GM18861 (cell line): ENCODE measurements around the gene RRP9.
"Not testable (repeated sequence)": the region's sequence is repeated elsewhere in the genome, so short reads cannot be mapped to it uniquely, and the experiment has no call there.

Experiments used
- ATAC-seq: cut with Tn5 transposase; IDR thresholded peaks from one replicate; pipeline ENCODE4 v1.9.1; 2021; ENCODE audit not compliant: unreplicated experiment

The RRP9 gene

DNA sequence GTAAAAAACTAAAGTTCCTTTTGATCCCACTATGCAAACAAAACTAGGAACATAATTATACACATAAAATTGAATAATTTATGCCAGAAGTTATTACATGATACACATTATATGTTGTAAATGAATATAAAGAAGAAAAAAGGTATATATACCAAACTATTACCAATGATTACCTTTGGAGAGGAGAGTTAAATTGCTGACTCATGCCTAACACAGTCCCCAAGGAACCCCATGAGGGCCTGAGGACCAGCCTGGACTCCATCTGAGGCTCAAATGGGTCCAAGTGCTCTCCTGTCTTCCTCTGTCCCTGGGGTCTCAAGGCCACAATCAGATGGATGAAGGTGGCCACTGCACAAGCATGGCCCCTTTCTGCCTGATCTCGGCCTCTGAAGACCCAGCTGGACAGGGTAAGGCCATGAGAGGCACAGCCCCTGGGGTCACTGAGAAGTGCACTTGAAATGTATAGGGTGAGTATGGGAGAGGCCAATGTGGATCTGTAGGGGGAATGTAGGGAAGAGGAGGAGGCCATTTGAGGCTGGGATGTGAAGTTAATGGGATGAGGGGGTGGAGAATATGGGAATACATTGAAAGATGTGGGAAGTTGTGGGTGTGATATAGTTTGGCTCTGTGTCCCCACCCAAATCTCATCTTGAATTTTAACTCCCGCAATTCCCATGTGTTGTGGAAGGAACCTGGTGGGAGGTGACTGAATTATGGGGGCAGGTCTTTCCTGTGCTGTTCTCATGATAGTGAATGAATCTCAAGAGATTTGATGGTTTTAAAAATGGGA, 37.5 kb downstream of the RRP9 start:
- no peak for ATAC-seq

DNA sequence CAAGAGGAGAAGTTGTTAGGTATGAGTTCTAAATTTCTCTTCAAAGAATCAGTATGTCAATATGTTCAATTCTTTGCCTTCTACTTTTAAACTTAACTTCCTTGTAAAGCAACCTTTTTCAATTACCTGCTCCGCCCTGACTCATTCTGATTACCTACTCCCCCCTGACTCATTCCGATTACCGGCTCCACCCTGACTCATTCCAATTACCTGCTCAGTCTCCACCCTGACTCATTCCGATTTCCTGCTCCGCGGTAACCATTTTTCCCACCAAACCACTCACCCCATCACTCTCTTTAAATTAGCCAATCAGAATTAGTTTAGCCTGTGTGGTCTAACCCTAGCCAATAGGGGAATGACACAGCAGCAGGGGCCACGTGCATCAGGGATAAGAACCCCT, 39.3 kb downstream of the RRP9 start:
- ATAC-seq, result not testable (repeated sequence)

DNA sequence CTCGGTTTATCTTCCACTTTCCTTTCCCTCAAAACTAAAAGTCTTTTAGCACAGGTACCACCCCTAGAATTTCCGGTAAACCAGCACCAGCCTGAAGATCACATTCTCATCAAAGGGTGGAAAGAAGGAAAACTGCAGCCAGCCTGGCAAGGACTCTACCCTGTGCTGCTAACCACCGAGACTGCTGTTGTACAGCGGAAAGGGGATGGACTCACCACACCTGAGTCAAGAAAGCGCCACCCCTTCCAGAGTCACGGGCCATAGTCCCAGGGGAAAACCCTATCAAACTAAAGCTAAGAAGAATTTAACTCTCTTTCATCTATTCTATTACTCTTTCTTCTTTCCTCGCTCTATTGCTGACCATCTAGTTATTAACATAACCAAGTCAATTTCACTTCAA, 41.7 kb downstream of the RRP9 start:
- ATAC-seq, result not testable (repeated sequence)

DNA sequence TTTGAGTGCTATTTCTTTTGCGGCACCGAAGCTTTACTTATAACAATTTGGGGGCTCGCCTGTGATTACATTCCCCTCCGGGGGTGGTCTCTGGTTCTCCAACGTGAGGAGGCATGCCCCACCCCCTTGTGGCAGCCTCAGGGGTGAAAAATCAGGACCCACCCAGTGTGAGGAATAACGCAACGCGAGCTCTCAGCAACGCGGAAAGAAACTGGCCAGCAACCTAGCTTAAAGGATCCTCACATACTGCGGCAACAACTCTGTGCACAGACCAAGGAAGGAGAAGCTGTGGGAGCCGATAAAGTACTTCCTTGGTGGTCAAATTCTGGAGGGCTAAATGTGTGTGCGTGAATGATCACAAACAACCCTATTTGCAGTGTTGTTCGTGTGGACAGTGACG, 44.3 kb downstream of the RRP9 start:
- no peak for ATAC-seq

DNA sequence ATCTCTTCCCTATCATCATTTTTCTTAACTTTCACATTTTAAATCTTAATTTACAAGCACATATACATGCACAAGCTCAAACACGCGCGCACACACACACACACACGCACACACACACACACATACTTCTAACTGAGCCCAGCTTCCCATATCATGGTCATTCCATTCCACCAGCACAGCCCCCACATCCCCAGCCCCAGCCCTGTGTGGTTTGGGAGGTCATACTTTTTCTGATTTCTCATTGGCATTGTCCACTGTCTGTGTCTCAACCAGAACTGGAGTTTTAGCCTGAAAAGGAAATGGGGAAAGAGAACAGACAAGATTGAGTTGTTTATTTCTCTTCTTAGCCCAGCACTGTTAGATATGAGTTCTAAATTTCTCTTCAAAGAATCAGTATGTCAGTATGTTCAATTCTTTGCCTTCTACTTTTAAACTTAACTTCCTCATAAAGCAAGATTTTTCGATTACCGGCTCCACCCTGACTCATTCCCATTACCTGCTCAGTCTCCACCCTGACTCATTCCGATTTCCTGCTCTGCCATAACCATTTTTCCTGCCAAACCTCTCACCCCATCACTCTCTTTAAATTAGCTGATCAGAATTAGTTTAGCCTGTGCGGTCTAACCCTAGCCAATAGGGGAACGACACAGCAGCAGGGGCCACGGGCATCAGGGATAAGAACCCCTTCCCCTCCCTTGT, 44.9 kb downstream of the RRP9 start:
- no peak for ATAC-seq

DNA sequence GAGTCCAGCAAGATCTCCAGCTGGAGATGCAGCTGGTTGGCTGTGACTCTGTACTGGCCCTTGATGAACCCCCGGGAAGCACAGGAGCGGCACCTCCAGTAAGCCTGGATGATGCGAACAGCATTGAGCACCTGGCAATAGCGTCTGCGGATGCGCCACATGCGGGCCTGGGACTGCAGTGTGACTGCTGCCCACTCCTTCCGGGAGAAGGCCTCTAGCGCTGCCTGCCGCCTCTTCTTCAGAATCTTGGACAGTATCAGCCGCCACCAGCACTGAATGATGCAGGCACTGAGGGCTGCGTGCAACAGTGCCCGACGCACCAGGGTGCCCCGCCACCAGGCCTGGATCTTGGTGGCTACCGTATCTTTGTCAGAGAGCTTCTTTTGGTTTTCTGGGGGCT, 46.8 kb downstream of the RRP9 start:
- ATAC-seq, result no peak

DNA sequence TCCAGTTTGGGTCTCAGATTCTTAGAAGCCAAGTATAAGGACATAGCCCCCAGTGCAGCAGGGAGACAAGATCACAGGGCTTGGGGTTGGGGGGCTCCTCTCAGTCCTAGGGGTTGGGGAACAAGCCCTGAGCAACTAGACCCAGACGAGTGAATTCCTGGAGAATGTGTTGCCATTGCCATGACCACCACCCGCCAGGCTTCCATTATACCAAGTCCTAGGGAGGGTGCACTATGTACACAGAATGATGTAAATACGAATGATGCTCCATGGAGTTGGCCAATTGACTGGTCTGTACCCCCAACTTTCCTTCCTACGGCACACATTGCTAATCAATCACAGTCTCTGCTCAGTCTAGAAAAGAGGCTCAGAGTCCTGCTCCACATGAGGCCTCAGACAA, 47.3 kb downstream of the RRP9 start:
- ATAC-seq, result no peak

DNA sequence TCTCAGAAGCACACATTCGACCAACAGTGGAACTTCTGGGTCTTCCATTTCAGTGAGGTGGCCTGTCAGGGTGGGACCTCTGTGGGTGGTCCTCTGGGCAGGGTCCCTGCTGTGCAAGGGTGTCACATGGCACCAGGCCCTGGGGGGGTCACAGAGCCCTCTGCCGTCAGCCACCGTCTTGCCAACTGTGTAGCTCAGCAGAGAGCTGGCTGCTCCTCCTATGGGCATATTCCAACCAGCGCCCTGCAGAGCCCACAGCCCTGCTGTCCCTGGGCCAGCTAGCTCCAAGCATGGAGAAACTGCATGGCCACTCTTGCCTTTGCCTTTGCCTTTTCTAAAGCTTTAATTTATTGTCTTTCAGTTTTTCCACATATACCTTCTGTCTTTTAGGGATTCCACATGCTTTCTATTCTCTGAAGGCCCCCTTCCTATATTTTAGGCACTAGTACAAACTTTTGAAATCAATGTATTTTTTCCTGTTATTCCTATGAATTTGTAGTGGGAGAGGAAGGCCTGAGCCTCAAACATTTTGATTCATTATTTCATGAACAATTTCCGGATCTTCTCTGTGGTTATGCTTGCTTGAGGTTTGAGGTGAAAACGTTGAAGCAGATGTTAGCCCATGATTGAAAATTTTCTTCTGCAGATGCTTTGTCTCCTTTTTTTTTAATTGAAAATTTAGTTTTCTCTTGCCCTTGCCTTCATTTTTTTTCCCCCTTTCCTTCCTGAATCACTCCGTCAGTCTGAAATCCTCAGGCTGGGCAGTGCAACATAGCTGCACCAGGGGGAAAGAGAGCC, 50.3 kb downstream of the RRP9 start:
- no peak for ATAC-seq

DNA sequence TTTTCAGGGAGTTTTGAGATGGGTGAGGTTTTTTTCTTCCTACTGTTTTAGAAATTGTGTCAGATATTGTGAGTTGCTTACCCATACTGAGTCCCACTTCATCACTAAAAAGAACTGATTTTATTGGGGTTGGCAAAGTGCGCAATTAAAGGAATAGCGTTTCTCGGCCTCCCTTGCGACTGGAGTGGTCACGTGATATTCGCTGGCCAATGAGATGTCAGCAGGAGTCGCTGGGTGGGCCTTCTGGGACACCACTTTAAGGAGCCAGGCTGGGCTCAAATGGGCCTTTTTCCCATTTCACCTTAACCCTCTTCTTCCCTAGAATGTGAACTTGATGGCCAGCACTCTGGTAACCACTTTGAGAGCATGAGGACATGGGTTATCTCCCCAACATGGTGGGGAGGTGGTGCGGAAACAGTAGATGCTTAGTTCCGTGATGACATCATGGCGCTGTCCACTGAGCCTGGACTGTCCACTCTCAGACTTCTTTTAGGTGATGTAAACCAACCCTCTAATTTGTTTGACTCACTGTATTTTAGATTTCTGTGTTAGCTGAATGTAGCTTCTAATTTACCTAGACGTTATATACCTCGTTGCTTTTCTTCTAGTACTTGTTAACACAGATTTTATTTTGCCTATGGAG, 53.1 kb downstream of the RRP9 start:
- ATAC-seq, result no peak

DNA sequence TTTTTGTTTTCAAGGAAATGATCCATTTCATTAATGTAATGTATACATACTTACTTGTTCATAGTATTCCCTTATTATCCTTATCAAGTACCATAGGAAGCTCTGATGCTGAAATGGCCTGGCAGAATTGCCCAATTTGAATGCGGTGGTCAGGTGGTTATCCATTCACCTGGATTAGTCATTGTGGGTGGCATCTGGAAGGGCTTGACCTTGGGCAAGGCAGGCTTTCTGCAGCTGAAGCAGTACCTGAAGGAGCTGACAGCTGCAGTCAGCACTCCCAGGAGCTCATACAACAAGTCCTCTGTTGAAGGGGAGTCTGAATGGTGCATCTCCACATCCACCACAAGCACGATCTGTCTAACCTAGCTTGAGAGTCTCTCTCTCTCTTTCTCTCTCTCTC, 54.1 kb downstream of the RRP9 start:
- no peak for ATAC-seq

DNA sequence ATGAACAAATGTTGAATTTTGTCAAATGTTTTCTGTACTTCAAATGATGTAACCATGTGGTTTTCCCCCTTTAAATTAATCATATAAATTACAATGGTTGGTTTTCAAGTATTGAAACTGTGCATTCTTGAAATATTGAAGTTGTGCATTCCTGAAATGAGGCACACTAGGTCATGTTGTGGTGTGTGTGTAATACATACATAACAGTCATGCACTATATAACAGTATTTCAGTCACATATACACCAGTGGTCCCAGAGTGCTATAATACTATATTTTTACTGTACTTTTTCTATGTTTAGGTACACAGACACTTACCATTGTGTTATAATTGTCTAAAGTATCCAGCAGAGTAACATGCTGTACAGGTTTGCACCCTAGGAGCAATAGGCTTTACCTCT, 55.3 kb downstream of the RRP9 start:
- ATAC-seq, result no peak
